Measurements from ENCODE around the gene ENPP1.
A peak's percentile ranks its signal among the peaks of the same experiment; 100 is the strongest.
"Not testable (repeated sequence)": the region's sequence is repeated elsewhere in the genome, so short reads cannot be mapped to it uniquely, and the experiment has no call there.

ENPP1 gene

GRCh38 chr6:131885237-131885636 lies 77.4 kb downstream of the ENPP1 start:
- no peak for DNase-seq

GRCh38 chr6:131886517-131886916 lies 78.7 kb downstream of the ENPP1 start:
- no peak for DNase-seq

- DNase-seq: no peak
Observed at GRCh38 chr6:131890091-131890490, 82.3 kb downstream of the ENPP1 start.

- no peak for DNase-seq
Observed at GRCh38 chr6:131893198-131893597, 85.4 kb downstream of the ENPP1 start.

- DNase-seq: no peak
Observed at GRCh38 chr6:131894493-131895424, 86.9 kb downstream of the ENPP1 start.

GRCh38 chr6:131897050-131897435 lies 89.2 kb downstream of the ENPP1 start:
- DNase-seq: no peak

GRCh38 chr6:131897621-131898020 lies 89.8 kb downstream of the ENPP1 start:
- DNase-seq: no peak

GRCh38 chr6:131898718-131899117 lies 90.9 kb downstream of the ENPP1 start:
- DNase-seq: no peak

GRCh38 chr6:131900231-131900630 lies 92.4 kb downstream of the ENPP1 start:
- DNase-seq: no peak

GRCh38 chr6:131901326-131901873 lies 93.6 kb downstream of the ENPP1 start:
- DNase-seq: not testable (repeated sequence)

- DNase-seq: not testable (repeated sequence)
Observed at GRCh38 chr6:131903734-131904133, 95.9 kb downstream of the ENPP1 start.

- DNase-seq: not testable (repeated sequence)
Observed at GRCh38 chr6:131908787-131909186, 101.0 kb downstream of the ENPP1 start.

GRCh38 chr6:131909408-131910218 lies 101.8 kb downstream of the ENPP1 start:
- DNase-seq: peak; percentile 84

GRCh38 chr6:131910219-131910589 lies 102.4 kb downstream of the ENPP1 start:
- no peak for DNase-seq

GRCh38 chr6:131910956-131911355 lies 103.1 kb downstream of the ENPP1 start:
- DNase-seq: no peak

GRCh38 chr6:131911951-131912350 lies 104.1 kb downstream of the ENPP1 start:
- no peak for DNase-seq

- no peak for DNase-seq
Observed at GRCh38 chr6:131914234-131914633, 106.4 kb downstream of the ENPP1 start.

- DNase-seq: peak; percentile 69
Observed at GRCh38 chr6:131914967-131915751, 107.3 kb downstream of the ENPP1 start.

GRCh38 chr6:131916091-131916796 lies 108.4 kb downstream of the ENPP1 start:
- DNase-seq: not testable (repeated sequence)

GRCh38 chr6:131916847-131917246 lies 109.0 kb downstream of the ENPP1 start:
- no peak for DNase-seq

- DNase-seq: no peak
Observed at GRCh38 chr6:131917318-131917717, 109.5 kb downstream of the ENPP1 start.

All from activated CD8-positive, alpha-beta memory T cell treated with anti-CD3 and anti-CD28 coated beads for 24 hours (primary cell).